NB4 (cell line): ENCODE results near the gene SORBS1.

Experiments
- CTCF ChIP-seq: IDR thresholded peaks from one replicate; pipeline ENCODE4 v1.5.1; 2012; ENCODE audit warnings: low read depth, low read length
- MYC ChIP-seq: IDR thresholded peaks from 2 replicates; pipeline ENCODE4 v1.6.1; 2011; ENCODE audit warnings: low read depth, low read length
- POLR2A ChIP-seq: IDR thresholded peaks from 2 replicates; pipeline ENCODE4 v1.6.1; 2011; ENCODE audit warnings: mild to moderate bottlenecking; ENCODE audit not compliant: insufficient read length; ENCODE audit errors: extremely low read depth

- TF ChIP-seq CTCF = no peak
- TF ChIP-seq POLR2A = no peak
- no peak for TF ChIP-seq MYC
Observed at GRCh38 chr10:95572131-95572820, 11.1 kb upstream of the SORBS1 start.
